Transverse colon (tissue), 1 donor: ENCODE data around the gene UNC13C.

Experiments used
- EP300 ChIP-seq: sonication (generic); formaldehyde crosslinking; IDR thresholded peaks from one replicate; pipeline ENCODE4 v1.6.1; 2017; ENCODE audit warnings: antibody characterized with exemption, low read depth
- POLR2A ChIP-seq: fragments of 450-650 bp; IDR thresholded peaks from one replicate; pipeline ENCODE4 v1.6.1; 2016; ENCODE audit warnings: antibody characterized with exemption, mild to moderate bottlenecking, moderate library complexity

DNA sequence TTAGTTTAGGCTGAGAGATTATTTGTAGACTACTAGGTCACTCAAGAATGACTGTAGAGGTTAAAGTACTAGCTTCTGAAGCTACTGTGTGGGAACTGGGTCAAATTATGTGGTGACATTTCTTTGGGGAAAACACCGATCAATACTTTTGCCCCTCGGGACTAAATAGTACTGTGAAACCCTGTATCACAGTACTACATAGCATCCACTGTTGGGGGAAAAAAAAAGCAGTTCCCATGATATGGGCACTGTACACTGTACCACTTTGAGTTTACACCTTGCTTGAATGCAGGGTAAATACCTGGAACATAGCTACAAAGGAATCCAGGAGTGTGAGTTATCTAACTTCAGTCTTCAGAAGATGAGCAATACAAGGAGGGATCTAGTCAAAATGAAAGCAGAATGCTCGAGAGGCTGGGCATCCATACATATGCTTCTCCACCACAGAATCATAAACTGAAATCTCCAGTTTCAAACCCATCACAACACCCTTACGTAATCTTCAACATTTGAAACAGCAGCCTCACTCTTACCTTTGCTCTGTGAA is 311.4 kb downstream of the UNC13C start:
- TF ChIP-seq POLR2A (no peak), EP300 (no peak)
